Cerebellar cortex (tissue), 1 donor: Measurements from ENCODE around the gene RUNX2.

Experiments
- DNase-seq: peaks from one replicate; pipeline ENCODE4 v3.0.0-alpha.2; 2015; ENCODE audit warnings: low spot score

The RUNX2 gene

GRCh38 chr6:45518013-45518720 lies 190.0 kb downstream of the RUNX2 start:
- DNase-seq = no peak

- DNase-seq = no peak
Observed at GRCh38 chr6:45521226-45521625, 193.1 kb downstream of the RUNX2 start.

GRCh38 chr6:45522486-45522885 lies 194.4 kb downstream of the RUNX2 start:
- no peak for DNase-seq

- DNase-seq = no peak
Observed at GRCh38 chr6:45527210-45527609, 199.1 kb downstream of the RUNX2 start.

- no peak for DNase-seq
Observed at GRCh38 chr6:45531999-45532595, 204.0 kb downstream of the RUNX2 start.

GRCh38 chr6:45532721-45533210 lies 204.6 kb downstream of the RUNX2 start:
- DNase-seq = no peak

- DNase-seq = no peak
Observed at GRCh38 chr6:45533386-45533785, 205.3 kb downstream of the RUNX2 start.

- no peak for DNase-seq
Observed at GRCh38 chr6:45535933-45536332, 207.8 kb downstream of the RUNX2 start.

- no peak for DNase-seq
Observed at GRCh38 chr6:45537539-45537938, 209.4 kb downstream of the RUNX2 start.

GRCh38 chr6:45538641-45539547 lies 210.8 kb downstream of the RUNX2 start:
- no peak for DNase-seq

GRCh38 chr6:45540375-45540920 lies 212.3 kb downstream of the RUNX2 start:
- DNase-seq = no peak

- DNase-seq = no peak
Observed at GRCh38 chr6:45541934-45542333, 213.8 kb downstream of the RUNX2 start.

- DNase-seq = no peak
Observed at GRCh38 chr6:45543298-45544235, 215.4 kb downstream of the RUNX2 start.

- DNase-seq = no peak
Observed at GRCh38 chr6:45545416-45545815, 217.3 kb downstream of the RUNX2 start.

- DNase-seq = no peak
Observed at GRCh38 chr6:45548657-45549515, 220.8 kb downstream of the RUNX2 start.

GRCh38 chr6:45552536-45552935 lies 224.4 kb downstream of the RUNX2 start:
- DNase-seq = no peak

GRCh38 chr6:45553730-45554344 lies 225.7 kb downstream of the RUNX2 start:
- DNase-seq = no peak

- no peak for DNase-seq
Observed at GRCh38 chr6:45554591-45554990, 226.5 kb downstream of the RUNX2 start.

GRCh38 chr6:45555981-45556771 lies 228.0 kb downstream of the RUNX2 start:
- DNase-seq = no peak
